A673 (cell line): ENCODE data around the gene TOR3A.

ENCODE experiments used
- CTCF ChIP-seq: fragments of 300-800, 200-600 bp; sonication (generic); conservative IDR thresholded peaks from 2 replicates; pipeline ENCODE4 v1.5.1; 2017; ENCODE audit warnings: low read depth, mild to moderate bottlenecking, antibody characterized with exemption, low read length, moderate library complexity, mixed read lengths
- EZH2 ChIP-seq: fragments of 200-600 bp; sonication (generic); IDR thresholded peaks from 2 replicates; pipeline ENCODE4 v1.6.1; 2017; ENCODE audit warnings: borderline replicate concordance, low read depth, mild to moderate bottlenecking, mixed read lengths, antibody characterized with exemption, low read length; ENCODE audit not compliant: poor library complexity, severe bottlenecking

GRCh38 chr1:179080866-179081686 lies 794 bp upstream of the TOR3A start:
- TF ChIP-seq CTCF (no peak), EZH2 (no peak)
